NCI-H2196 treated with DMSO at 0.1 percent for 48 hours (cell line): Measurements from ENCODE around the gene RCOR2.
A peak's percentile ranks its signal among the peaks of the same experiment; 100 is the strongest.
"Not testable (repeated sequence)": the region's sequence is repeated elsewhere in the genome, so short reads cannot be mapped to it uniquely, and the experiment has no call there.

Experiments used
- DNase-seq: peaks from one replicate; lab custom pipeline; 2025; ENCODE audit not compliant: unreplicated experiment; lab: John Stamatoyannopoulos, UW

The RCOR2 gene

DNA sequence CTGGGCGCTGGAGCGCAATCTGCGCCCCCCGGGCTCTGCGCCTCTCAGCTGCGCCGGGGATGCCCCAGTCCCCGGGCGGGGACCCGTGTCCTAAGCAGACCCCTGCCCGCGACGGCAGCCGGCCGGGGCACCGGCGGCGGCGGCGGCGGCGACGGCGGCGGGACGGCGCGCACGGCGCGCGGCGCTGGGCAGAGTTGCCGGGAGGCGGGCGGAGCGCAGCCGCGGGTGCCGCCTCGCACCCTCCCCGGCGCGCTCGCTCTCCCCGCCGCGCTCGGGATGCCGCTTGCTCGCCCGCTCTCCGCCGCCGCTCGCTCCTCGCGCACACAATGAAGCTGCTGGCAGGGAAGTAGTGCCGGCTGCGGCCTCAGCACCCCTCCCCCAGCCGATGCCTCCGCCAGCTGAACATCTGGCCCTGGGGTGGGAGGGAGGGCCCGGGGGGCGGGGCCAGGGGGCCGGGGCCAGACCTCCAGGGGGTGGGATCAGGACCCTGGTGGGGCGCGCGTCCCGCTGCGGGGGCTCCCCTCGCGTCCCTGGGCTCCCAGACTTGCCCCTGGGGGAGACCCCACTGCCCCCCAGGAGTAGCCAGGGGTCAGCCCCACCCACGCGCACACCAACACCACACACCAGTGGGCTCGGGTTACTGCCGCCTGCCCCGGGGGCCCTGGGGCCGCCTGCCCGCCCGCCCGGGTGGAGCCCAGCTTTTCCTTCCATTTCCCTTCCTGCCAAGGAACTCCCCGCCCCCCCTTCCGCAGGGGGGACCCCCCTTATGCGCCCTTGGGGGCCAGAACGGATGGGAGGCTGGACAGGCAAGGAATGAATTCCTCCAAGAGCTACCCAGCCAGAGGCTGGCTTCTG lies at the start of gene RCOR2:
TSS of gene RCOR2 (minus strand) at position 328 of the 855 bp plus-strand sequence. CDS start 708 bp downstream, outside the sequence.
- DNase-seq, result peak; percentile 77

DNA sequence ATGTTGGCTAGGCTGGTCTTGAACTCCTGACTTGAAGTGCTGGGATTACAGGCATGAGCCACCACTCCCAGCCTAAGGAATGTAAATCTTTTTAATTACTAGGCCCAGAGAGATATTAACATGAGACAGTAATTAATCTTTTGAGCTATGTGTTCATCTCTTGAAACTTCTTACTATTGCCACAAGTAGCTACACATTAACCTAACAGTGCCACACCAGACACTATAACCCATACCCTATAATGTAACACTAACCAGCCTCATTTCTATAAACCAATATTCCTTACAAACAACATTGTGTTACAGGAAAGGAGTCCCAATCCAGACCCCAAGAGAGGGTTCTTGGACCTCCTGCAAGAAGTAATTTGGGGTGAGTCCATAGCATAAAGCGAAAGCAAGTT lies 49.5 kb upstream of the RCOR2 start:
- no peak for DNase-seq

DNA sequence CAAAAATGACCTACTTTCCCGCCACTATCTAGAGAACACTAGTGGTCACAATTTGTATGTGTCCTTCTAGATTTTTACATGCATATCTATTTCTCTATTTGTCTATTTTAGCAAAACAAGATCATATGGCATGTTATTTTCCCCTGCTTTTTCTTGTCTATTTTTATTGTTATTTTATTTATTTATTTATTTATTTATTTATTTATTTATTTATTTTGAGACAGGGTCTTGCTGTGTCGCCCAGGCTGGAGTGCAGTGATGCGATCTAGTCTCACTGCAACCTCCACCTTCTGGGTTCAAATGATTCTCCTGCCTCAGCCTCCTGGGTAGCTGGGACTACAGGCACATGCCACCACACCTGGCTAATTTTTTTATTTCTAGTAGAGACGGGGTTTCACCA lies 46.9 kb upstream of the RCOR2 start:
- DNase-seq, result not testable (repeated sequence)

DNA sequence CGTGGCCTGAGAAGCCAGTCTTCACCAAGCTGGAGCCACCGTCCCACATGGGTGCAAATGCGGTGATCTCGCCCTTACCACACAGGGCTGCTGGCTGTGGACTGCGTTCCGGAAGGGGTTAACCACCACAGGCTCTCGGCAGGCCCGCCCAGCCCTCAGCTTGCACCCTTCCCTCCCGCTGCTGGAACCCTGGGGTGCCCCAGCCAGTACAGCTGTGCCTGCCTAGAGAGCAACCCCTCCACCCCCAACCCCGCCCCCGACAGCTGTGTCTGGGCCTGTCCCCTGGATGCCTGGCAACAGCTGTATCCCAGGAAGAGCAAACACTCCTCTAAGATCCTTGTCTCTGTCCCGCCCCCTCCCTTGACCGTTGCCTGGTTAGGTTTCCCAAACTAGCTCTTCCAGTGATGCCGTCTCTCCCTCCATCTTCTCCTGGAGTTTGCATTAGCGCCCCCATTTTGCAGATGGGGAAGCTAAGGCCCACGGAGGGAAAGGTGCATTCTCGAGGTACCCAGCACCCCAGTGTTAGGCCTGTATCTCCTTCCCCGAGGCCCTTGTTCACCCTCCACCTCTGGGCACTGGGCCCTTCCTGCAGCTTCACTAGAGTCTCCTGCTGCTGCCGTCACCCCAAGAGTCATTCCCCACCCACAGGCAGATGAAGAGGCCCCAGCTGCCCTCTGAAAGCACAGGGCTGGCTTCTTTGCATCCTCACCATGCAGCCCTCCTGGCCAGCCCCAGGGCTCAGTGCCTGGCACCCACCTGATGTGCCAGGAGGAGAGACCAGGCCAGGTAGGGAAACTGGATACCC lies 44.8 kb upstream of the RCOR2 start:
- DNase-seq, result peak; percentile 84

DNA sequence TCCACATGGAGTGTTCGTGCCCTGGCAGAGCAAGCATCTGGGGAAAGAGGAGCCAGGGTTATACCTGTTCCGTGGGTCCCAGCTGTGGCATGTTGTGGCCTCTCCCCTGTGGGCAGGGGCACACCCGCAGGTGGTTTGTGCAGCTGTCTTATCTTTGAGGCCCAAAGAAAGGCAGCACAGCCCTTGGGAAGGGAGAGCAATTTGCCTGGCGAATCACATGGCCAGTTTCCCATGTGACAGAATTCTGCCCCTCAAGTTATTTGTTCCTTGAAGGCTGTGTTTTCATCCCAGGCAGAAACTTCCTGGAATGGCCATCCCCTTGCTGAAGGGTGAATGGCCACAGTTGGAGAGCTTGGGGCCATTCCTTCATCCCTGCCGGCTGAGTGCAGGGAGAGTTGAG lies 41.0 kb upstream of the RCOR2 start:
- DNase-seq, result no peak

DNA sequence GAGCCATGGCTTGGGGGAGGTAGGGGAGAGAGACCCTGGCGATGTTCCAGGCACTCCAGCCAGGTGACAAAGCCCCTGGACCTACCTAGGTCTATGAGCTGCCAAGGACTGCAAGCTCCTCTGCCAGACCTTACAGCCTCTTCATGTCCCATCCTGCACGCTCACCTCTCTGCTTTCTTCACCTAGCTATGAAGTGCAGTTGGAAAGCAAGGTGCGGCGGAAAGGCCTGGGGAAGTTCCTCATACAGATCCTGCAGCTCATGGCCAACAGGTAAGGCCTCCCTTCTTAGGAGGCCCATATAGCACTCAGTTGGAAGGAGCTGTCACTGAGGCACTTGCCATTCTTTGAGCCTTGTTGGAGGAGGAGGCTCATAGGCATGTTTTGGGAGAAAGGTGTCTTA lies 35.6 kb upstream of the RCOR2 start:
- no peak for DNase-seq

DNA sequence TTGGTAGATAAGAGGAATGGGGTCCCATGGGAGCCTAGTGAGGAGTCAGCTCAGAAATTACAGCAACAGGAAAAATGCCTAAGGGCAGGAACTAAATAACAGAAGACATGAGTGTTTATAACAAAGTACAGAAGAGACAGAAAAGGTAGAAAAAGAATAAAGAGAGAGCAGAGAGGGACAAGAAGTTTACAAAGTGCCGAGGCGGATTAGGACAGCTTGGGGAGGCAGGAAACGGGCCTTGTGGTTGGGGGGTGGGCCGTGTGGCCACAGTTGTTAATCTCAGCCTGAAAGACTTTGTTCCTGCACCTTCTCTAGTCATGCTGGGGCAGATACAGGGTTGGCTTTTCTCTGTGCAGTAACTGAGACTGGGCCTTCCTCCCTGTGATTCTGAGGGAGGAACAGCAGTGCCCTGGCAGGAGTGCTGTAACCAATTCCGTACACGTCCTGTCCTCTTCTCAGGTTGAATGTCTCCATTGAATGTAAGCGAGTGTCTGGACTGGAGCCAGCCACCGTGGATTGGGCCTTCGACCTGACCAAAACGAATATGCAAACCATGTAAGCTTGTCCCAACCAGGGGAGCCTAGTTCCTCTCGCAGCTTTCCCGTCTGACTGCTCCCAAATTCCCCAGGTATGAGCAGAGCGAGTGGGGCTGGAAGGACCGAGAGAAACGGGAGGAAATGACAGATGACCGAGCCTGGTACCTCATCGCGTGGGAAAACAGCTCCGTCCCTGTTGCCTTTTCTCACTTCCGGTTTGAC lies 35.0 kb upstream of the RCOR2 start:
- DNase-seq, result no peak

DNA sequence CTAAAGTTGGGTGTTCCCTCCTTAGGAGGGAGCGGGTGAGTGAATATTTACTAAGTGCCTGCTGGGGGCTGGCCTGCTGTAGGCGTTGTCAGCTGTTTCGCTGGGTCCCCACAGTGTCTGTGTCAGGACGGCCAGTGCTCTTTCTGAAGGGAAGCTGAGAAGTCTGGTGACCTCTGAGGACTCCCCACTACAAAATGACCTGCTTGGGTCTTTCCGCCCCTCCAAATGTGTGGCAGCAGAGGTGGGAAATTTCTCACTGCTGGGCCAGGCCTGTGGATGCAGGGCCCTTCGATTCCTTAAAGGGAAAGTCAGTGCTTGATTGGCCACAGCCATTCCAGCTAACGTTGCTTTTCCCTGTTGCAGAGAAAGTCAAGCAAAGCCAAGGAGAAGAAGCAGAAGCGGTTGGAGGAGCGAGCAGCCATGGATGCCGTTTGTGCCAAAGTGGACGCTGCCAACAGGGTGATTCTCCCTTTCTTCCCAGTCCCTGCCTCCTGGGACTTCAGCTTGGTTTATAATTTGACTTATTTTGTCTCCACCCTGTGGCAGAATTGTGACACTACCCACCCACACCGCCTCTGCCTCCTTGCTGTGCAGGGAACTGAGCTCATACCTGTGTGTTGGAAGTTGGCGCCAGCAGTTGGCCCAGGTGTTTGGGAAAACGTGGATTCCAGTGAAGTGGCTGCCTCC lies 28.7 kb upstream of the RCOR2 start:
- DNase-seq, result peak; percentile 83

DNA sequence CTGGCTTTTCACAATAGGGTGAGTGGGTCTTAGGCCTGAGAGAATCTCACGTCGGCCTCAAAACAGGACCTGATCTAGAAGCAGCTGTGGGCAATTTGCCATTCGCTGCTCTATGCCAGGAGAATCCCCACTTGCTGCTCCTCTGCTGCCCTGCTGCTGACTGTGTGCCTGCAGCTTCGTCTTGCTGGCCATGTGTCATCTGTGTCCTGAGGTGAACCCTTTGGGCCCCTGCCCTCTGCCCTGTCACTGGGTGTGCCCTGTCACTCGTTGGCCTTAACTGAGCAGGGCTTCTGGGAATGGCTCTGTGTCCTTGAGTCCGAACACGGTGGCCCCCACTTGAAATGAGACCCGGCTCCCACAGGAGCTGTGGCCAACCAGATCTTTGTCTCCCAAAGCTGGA lies 28.0 kb upstream of the RCOR2 start:
- DNase-seq, result no peak

DNA sequence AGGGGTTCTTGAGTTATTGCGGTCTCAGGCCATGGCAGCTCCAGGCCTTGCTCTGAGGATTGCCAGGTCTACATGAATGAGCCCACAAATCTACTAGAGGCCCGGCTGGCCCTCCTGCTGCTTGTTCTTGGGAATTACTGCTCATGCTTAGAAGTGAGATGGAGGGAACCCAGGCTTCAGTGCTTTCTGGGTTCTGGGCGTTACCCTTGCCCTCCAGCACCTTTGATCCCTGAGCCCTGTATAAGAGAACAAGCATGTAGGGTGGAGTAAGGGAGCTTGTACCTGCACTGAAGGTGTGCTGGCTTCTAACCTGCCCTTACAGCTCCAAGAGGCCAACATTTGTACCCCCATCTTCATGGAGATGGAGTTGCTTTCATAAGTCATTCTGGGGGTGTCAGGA lies 25.8 kb upstream of the RCOR2 start:
- DNase-seq, result no peak

DNA sequence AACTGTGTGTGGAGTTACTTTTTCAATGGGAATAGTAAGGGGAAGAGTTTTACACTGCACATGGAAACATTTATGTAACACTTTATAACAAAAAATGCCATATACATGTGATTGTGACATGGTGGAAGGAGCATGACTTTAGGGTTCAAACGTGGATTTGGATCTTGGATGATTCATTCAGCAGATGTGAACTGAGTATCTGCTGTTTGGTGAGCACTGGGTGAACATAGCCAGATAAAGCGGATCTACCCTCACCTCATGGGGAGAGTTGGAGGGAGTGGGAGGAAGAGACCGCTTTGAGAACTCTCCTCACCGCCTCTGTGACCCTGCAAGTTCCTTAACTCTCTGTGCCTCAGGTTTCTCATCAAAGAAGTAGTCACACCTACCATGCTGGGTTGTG lies 24.9 kb upstream of the RCOR2 start:
- no peak for DNase-seq

DNA sequence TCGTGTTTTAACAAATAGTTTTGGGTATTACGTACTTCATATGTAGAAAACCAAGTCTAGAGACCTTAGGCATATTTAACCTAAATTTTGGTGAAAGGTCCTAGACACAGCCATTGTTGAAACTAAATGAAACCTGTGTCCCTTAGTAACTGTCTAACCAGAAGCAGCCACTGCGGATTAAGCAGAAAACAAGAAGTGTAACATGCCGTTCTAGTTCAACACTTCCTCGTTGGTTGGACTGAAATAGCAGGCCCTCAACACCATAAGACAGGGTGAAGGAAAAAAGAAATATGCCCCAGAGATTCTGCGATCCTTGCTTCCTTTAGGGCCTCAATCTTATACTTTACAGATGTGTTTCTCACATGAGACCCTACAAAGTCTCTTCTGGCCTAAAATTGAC lies 23.8 kb upstream of the RCOR2 start:
- DNase-seq, result no peak

DNA sequence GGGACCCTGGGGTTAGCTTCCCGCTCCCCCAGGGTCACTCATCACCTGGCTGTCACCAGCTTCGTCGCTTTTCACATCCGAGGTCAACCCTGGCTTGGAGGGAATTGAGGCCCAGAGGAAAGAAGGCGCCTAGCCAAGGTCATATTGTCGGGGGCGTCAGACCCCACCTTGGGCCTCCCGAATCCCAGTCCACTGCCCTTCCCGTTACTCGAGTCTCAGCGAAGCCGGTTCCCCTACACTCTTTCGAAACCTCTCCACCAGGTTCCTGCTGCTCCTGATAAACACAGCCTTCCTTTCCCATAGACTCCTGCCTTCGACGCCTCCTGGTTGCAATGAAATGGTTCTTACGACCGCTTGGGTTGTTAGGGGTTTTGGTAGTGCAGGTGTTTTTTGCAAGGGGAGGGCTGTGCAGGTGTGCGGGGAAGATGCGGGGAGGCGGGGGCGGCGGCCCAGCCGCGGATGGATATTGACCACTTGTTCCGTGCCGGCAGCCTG lies 22.5 kb upstream of the RCOR2 start:
- DNase-seq, result no peak

DNA sequence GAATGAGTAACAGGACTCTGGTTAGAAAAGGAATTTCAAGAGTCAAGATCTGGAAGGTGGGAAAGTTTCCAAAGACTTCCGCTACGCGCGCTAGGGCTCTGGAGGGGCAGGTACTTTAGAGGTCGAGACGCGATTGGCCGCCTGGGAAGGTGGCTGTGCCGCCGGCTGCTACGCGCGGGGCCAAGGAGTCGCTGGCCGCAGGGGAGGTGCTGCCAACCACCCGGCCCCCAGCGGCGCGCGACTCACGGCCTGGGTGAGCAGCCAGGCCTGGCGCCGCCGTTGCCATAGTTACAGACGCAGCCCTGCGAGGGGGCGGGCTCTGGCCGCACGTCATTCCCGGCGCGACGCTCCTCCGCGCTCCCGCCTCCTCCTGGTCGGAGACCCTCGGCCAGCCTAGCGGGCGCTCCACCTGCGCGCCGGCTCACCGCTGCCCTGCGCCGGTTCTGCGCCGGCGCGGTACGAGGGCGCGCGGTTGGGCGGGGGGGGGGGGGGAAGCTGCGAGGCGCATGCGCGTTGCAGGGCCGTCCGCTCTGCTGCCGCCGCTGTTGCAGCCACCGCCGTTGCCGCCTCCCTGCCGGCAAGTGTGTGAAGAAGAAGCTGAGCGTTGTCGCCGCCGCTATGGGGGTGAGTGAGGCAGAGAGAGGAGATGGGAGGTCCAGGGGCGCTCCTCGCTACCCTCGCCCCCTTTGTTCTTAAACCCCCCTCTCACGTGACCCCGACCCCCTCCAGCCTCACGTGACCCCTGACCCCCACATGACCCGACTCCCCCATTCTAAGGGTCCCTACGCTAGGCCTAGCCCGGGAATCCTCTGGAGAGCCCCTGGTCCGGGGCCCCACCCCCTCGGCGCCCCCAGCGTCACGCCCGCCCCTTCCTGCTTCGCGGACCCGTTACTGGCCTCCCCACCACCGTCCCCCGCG lies 21.8 kb upstream of the RCOR2 start, which contains the start of gene NAA40:
TSS of gene NAA40 (plus strand) at position 524 of the 918 bp plus-strand sequence. CDS start at position 619, 95 bp downstream.
- peak; percentile 97 for DNase-seq

DNA sequence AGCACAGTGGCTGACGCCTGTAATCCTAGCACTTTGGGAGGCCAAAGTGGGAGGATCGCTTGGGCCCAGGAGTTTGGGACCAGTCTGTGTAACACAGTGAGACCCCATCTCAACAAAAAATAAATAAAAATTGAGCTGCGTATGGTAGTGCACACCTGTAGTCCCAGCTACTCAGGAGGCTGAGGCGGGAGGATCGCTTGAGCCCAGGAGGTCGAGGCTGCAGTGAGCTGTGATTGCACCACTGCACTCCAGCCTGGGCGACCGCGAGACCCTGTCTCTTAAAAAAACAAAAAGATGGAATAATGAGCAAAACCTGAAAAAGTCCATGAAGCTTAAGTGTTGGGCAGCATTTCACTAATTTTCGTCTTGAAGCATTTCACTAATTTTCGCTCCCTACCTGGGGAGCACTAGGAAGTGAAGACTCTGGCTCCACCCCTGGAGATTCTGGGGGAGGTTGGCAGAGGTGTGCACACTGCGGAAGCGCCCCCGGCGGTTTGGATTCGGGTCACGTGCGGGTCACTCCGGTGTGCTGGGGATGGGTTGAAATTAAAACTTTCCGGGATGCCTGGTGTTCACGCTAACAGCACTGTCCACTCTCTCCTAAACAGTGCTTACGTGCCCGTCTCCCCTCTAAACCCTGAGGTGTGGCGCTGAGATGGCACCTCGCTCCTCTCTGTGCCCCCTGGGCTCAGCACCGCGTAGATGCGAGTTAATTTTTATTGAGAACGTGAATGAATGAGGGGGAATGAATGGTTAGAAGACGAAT lies 20.9 kb upstream of the RCOR2 start:
- peak; percentile 37 for DNase-seq

DNA sequence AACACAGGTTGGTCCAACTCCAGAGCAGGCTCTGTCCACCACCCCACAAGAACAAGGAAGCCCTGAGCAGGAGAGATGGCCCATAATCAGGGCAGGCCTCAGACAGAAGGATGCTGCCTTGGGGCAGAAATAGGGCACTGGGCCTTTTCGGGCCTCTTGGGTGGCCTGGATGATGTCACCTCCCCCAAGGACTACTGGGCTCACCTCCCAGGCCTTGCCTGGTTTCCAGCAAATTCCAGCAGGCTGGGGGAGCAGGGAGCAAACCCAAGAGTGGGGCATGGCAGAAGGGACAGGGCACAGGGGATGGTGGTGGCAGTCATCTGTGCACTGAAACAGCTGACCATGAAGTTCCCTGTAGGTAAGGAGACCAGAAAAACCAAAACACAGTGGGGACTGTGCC lies 16.5 kb upstream of the RCOR2 start:
- DNase-seq, result no peak

DNA sequence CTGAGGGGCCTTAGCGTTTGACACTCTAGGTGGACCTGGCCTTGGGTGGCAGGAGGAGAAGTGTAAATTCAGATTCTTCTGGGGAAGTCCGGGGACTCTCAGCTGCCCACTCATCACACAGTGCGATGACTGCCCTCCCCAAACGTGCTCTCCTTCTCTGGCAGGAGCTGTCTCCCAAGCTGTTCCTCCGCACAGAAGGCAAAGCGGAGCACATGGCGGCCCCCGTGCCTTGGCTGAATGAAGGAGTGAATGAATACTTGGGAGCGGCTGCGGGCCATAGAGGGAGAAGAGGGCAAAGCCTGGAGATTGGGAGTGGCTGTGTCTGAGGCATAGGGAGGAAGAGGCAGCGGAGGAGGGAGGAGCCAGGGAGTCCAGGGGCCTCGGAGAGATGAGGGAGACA lies 14.9 kb upstream of the RCOR2 start:
- no peak for DNase-seq

DNA sequence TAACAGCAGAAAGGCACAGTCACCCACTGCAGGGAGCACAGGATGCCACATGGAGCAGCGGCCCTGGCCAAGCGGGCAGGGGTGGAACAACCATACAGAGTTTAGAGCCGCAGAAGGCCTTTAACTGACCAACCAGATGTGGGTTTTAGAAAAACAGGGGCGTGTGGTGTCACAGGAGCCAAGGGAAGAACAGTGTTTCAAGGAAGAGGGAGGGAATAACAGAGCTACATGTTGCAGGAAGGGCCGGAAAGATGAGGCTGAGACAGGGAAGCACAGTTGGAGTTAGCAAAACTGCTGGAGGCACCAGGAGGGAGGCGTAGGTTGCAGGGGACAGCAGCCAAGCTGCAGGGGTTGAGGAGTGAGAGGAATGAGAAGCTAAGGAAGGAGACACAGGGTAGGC lies 14.1 kb upstream of the RCOR2 start:
- no peak for DNase-seq

DNA sequence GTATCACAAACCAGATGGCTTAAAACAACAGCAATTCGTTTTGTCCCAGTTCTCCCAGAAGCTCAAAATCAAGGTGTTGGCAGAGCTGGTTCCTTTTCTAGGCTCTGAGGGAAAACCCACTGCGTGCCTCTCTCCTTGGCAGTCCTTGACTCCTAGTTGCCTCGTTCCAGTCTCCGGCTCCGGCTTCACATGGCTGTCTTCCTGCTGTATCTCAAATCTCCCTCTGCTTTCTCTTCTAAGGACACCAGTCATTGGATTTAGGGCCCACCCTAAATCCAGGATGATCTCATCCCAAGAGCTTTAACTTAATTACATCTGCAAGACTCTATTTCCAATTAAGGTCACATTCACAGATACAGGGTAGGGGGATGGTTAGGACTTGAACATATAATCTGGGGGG lies 12.7 kb upstream of the RCOR2 start:
- DNase-seq, result no peak
